Ascending aorta (tissue), 2 donors: ENCODE data around the gene SFT2D3. TPM values are rescaled to one million over a fixed set of nuclear protein-coding genes. Genes with fewer than 3 reads are reported as not detected.

ENCODE experiments used
- DNase-seq, 2 donors: peaks; one replicate each; pipeline ENCODE4 v3.0.0-alpha.2; 2019; ENCODE audit warnings: low spot score in 2 of 2
- H3K27ac ChIP-seq, 2 donors: fragments of 200-600 bp; sonication (generic); one replicate each; pipeline ENCODE4 v1.5.1; 2016 to 2017; ENCODE audit warnings: mild to moderate bottlenecking in 1 of 2
- H3K27me3 ChIP-seq: fragments of 200-600 bp; sonication (generic); one replicate; pipeline ENCODE4 v1.5.1; 2017
- H3K36me3 ChIP-seq, 2 donors: fragments of 200-600 bp; sonication (generic); one replicate each; pipeline ENCODE4 v1.5.1; 2016
- H3K4me1 ChIP-seq, 2 donors: fragments of 200-600 bp; sonication (generic); one replicate each; pipeline ENCODE4 v1.5.1; 2016 to 2017; ENCODE audit warnings: mild to moderate bottlenecking in 1 of 2
- H3K4me3 ChIP-seq, 2 donors: fragments of 200-600 bp; sonication (generic); one replicate each; pipeline ENCODE4 v1.5.1; 2016 to 2017; ENCODE audit warnings: mild to moderate bottlenecking in 1 of 2
- H3K9me3 ChIP-seq, 2 donors: fragments of 200-600 bp; sonication (generic); one replicate each; pipeline ENCODE4 v1.5.1; 2016
- intact Hi-C: fragments of 100-400 bp; cut with DNase I; formaldehyde crosslinking; loops from one replicate; pipeline ENCODE4 v1.15.1; 2023
- total RNA-seq: library from RNA; depleted of rRNA; stranded (reverse); fragments of >200 nt; gene quantifications from one replicate; pipeline ENCODE4 v1.1.0, GENCODE V29; 2016
- TF ChIP-seq, protein P1 (sequence below), 3 experiments: fragments of 200-600 bp in 2 of 3; fragments of 450-650 bp in 1 of 3; sonication (generic) in 2 of 3; IDR thresholded peaks; one replicate each; pipeline ENCODE4 v1.5.1; 2016 to 2019; ENCODE audit warnings: antibody characterized with exemption in 3 of 3, mild to moderate bottlenecking in 1 of 3, moderate library complexity in 1 of 3

The SFT2D3 gene
- total RNA-seq, 1 donor from 2014 or later: 8.3 TPM

DNA sequence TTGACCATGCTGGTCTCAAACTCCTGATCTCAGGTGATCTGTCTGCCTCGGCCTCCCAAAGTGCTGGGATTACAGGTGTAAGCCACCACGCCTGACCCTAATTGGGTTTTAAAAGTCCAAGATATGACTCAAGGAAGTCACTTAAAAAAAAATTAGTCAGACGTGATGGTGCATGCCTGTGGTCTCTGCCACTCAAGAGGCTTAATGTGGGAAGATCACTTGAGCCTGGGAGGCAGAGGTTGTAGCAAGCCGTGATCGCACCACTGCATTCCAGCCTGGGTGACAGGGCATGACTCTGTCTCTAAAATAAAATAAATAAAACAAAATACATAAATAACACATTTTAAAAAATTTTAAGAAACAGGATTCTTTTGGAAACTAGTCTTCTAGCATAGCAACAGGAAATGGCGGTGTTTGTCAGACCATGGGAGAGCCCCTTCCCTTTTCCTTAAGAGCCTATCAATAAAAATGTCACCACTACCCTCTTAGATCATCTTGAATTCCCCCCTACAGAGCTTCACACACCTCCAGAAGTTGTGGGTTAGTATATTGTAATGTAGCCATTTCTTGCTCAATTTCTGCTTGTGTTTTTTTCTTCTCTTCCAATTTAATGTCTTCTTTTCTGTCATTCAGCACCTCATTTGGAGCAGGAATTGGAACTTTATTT is 20.1 kb downstream of the SFT2D3 start:
- intact Hi-C loops: no loop called here
- Histone ChIP-seq H3K36me3 (peaks cover 47 to 66% of the 10 kb centered on the region in 2 donors), H3K4me3 (no peak overlapping the region), H3K27ac (no peak overlapping the region), H3K27me3 (no peaks in the 10 kb centered on the region), H3K4me1 (no peaks in the 10 kb centered on the region), H3K9me3 (no peaks in the 10 kb centered on the region)
- no peak for DNase-seq
- TF ChIP-seq, protein P1, sequence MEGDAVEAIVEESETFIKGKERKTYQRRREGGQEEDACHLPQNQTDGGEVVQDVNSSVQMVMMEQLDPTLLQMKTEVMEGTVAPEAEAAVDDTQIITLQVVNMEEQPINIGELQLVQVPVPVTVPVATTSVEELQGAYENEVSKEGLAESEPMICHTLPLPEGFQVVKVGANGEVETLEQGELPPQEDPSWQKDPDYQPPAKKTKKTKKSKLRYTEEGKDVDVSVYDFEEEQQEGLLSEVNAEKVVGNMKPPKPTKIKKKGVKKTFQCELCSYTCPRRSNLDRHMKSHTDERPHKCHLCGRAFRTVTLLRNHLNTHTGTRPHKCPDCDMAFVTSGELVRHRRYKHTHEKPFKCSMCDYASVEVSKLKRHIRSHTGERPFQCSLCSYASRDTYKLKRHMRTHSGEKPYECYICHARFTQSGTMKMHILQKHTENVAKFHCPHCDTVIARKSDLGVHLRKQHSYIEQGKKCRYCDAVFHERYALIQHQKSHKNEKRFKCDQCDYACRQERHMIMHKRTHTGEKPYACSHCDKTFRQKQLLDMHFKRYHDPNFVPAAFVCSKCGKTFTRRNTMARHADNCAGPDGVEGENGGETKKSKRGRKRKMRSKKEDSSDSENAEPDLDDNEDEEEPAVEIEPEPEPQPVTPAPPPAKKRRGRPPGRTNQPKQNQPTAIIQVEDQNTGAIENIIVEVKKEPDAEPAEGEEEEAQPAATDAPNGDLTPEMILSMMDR (IDR thresholded peaks at IDR 0.05): no peak

DNA sequence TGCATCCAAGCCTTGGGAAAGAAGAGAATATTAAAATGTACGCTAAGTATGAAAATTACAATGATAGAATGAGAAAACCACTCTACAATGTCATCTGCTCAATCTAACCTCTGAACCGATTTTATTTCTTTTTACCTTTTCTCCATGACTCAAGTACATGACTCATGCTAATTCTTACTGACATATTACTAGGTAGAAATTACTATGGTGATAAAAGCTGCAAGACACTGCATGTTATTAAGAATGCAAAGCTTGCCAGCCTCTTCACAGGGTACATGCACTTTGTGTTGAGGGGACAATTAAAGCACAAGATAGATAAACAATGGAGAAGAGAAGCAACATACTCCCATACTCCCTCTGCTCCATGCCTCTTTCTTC is 20.7 kb downstream of the SFT2D3 start:
- Histone ChIP-seq H3K4me3 (no peak overlapping the region), H3K4me1 (no peaks in the 10 kb centered on the region), H3K36me3 (peaks cover 43 to 61% of the 10 kb centered on the region in 2 donors), H3K27me3 (no peaks in the 10 kb centered on the region), H3K9me3 (no peaks in the 10 kb centered on the region), H3K27ac (no peak overlapping the region)
- no peak for DNase-seq
- TF ChIP-seq, protein P1 (IDR thresholded peaks at IDR 0.05): no peak
- intact Hi-C loops: no loop called here

DNA sequence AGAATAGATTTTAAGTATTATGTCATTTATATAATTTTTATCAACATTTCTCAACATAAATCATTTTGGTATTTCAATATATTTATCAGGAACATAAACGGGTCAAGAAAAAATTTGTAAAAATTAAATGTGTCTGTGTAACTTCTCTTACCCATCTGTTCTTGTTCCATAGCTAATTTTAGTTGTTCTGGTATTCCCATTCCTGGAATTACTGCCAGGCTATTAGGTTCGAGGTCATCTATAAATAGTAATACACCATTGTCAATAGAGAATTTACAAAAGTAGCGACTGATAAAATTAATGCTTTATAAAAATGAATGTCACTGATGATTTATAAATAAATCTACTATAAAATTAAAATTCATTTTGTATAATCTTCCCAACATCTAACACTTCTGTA is 21.5 kb downstream of the SFT2D3 start:
- Histone ChIP-seq H3K4me1 (no peaks in the 10 kb centered on the region), H3K9me3 (no peaks in the 10 kb centered on the region), H3K36me3 (peaks cover 43 to 59% of the 10 kb centered on the region in 2 donors), H3K27ac (no peak overlapping the region), H3K27me3 (no peaks in the 10 kb centered on the region), H3K4me3 (no peak overlapping the region)
- no peak for DNase-seq
- intact Hi-C loops: no loop called here
- TF ChIP-seq, protein P1 (IDR thresholded peaks at IDR 0.05): no peak

DNA sequence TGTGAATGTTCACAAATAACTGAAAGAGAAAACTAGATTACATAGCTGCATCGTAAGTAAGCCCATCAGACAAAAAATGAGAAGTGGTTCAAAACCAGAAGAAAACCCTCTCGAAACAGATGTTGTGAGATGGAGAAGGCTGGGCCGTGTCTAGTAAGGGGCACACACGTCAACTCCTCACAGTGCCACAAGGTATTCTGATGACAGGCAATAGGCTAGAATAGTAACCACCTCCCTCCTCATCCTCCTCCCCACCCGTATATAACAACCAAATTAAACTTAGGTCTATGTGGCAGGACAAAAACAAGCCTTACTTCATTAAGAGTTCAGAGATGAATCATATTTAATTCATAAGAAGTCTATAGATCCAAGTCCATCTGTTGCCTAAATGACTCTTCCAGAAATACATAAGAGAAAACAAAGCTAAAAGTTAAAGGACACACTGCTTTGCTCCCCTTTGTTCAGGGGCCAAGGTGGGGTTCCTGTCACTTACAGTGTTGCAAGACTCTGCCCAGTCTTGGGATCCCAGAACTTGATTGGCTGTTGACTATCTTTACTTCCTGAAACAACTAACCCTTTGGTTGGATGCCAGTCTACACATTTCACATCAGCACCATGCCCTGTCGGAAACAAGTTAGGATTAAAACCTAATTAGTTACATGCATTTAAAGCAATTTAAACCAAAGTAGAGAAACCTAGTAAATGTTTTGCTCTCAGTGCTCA is 25.0 kb downstream of the SFT2D3 start:
- no peak overlapping the region for H3K27ac ChIP-seq
- H3K4me1 ChIP-seq: no peaks in the 10 kb centered on the region
- no peaks in the 10 kb centered on the region for H3K9me3 ChIP-seq
- no peaks in the 10 kb centered on the region for H3K27me3 ChIP-seq
- intact Hi-C loops: no loop called here
- no peak for DNase-seq
- TF ChIP-seq, protein P1 (IDR thresholded peaks at IDR 0.05): no peak
- peaks cover 14 to 29% of the 10 kb centered on the region in 2 donors for H3K36me3 ChIP-seq
- no peak overlapping the region for H3K4me3 ChIP-seq

DNA sequence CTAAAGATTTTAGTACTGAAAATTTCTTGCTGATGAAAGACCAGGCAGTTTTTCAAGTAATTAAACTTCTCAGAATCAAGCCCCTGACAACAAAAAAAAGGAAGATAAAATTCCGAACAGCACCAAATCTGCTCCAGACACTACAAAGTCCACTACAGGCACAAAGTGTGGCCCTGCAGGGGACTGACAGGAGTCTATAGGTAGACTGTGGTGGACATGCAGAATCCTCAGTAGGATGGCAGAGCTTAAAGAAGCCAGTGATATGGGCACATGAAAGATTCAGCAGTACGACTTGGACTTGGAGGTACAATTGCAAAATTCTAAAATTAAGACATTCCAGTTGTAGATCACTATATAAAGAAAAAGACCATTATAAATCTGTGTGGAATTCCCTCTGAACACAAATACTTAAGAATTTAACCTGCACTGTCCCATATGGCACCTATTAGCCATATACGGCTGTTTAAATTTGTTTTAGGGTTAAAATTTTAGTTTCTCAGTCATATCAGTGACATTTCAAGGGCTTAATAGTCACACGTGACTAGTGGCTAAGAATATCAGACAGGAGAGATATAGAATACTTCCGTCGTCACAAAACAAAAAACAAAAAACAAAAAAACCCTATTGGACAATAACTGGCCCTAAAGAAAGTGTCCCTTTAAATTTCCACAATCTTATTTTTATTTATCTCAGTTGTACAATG is 32.0 kb downstream of the SFT2D3 start:
- Histone ChIP-seq H3K27me3 (no peaks in the 10 kb centered on the region), H3K9me3 (no peaks in the 10 kb centered on the region), H3K27ac (no peak overlapping the region), H3K4me3 (peak overlapping the region; percentile 27 to 59), H3K4me1 (peaks cover 2 to 8% of the 10 kb centered on the region in 2 donors), H3K36me3 (no peaks in the 10 kb centered on the region)
- TF ChIP-seq, protein P1 (IDR thresholded peaks at IDR 0.05): no peak
- intact Hi-C loops: no loop called here
- no peak for DNase-seq
